Activated T-helper 1 cell treated with anti-CD3 and anti-CD28 coated beads, Interleukin-12 subunit alpha, Interleukin-12 subunit beta, Interleukin-2, Interleukin-4 antibody, amounts not matched to agents 30 ng/mL and 10 ng/mL and 1 ng/mL, durations not matched to agents 14 hours and 24 hours and 36 hours (primary cell): ENCODE results near the gene CECR2. TPM values are rescaled to one million over a fixed set of nuclear protein-coding genes. Genes with fewer than 3 reads are reported as not detected.
"Not testable (repeated sequence)": the region's sequence is repeated elsewhere in the genome, so short reads cannot be mapped to it uniquely, and the experiment has no call there.

ENCODE experiments used
- DNase-seq: peaks from one replicate; pipeline ENCODE4 v3.0.0; 2021; ENCODE audit warnings: low spot score
- H3K27ac Mint-ChIP-seq: one replicate; pipeline ENCODE4 v1.8.0; 2021; ENCODE audit warnings: mild to moderate bottlenecking, mixed read lengths
- H3K27me3 Mint-ChIP-seq: one replicate; pipeline ENCODE4 v1.8.0; 2022; ENCODE audit warnings: mild to moderate bottlenecking, moderate library complexity, mixed read lengths; ENCODE audit not compliant: insufficient read depth
- H3K36me3 Mint-ChIP-seq: one replicate; pipeline ENCODE4 v1.8.0; 2021; ENCODE audit warnings: low read depth, mixed read lengths
- H3K4me1 Mint-ChIP-seq: one replicate; pipeline ENCODE4 v1.8.0; 2021; ENCODE audit warnings: low read depth, mixed read lengths
- H3K4me3 Mint-ChIP-seq: one replicate; pipeline ENCODE4 v1.8.0; 2021; ENCODE audit warnings: mild to moderate bottlenecking, moderate library complexity, mixed read lengths
- H3K9me3 Mint-ChIP-seq: one replicate; pipeline ENCODE4 v1.8.0; 2021; ENCODE audit warnings: mixed read lengths
- intact Hi-C: fragments of 100-400 bp; cut with micrococcal nuclease; formaldehyde crosslinking; loops from one replicate; pipeline ENCODE4 v1.15.1; 2024
- total RNA-seq: library from RNA; stranded (reverse); gene quantifications from 2 replicates; pipeline ENCODE4 v1.2.3, GENCODE V29; 2022

Gene CECR2
- total RNA-seq, 1 donor from 2014 or later, result 0.18 TPM

DNA sequence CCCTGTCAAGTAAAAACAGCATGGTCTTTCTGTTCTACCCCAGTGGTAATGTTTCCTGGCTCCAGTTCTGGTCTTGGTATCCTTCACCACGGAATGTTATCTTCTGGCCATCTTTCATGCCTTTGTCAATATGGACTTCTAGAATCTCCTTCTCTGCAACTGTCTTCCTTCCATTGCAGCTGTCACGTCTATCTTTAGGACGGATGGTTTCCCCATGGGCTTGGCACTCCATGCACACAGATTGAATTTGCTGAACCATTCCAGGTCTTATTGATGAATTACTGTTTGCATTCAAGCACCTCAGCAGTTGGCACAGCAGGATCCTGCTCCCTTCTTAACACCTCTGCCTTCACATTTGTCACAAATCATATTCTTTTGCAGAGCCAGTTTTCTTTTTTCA, 149.1 kb downstream of the CECR2 start:
- no peaks in the 10 kb centered on the region for H3K9me3 Mint-ChIP-seq
- H3K27me3 Mint-ChIP-seq, result peaks cover 16% of the 10 kb centered on the region
- no peak for DNase-seq
- intact Hi-C loops, result no loop called here
- no peak overlapping the region for H3K27ac Mint-ChIP-seq
- no peaks in the 10 kb centered on the region for H3K4me1 Mint-ChIP-seq
- no peaks in the 10 kb centered on the region for H3K36me3 Mint-ChIP-seq
- no peak overlapping the region for H3K4me3 Mint-ChIP-seq

DNA sequence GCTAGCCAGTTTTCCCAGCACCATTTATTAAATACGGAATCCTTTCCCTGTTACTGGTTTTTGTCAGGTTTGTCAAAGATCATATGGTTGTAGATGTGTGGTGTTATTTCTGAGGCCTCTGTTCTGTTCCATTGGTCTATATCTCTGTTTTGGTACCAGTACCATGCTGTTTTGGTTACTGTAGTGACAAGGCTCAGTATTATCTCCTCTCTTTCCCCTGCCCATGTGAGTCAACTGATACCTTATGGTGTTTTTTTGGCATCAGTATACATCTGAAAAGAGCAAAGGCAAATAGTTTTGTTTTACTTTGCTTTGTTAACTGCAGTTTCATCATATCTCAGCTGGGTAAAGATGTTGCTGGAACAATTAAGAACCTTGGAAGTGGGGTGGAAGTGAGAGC, 152.7 kb downstream of the CECR2 start:
- H3K27me3 Mint-ChIP-seq, result peaks cover 10% of the 10 kb centered on the region
- H3K9me3 Mint-ChIP-seq, H3K27ac Mint-ChIP-seq, H3K4me3 Mint-ChIP-seq, intact Hi-C loops, DNase-seq, H3K4me1 Mint-ChIP-seq, H3K36me3 Mint-ChIP-seq: not testable (repeated sequence)

DNA sequence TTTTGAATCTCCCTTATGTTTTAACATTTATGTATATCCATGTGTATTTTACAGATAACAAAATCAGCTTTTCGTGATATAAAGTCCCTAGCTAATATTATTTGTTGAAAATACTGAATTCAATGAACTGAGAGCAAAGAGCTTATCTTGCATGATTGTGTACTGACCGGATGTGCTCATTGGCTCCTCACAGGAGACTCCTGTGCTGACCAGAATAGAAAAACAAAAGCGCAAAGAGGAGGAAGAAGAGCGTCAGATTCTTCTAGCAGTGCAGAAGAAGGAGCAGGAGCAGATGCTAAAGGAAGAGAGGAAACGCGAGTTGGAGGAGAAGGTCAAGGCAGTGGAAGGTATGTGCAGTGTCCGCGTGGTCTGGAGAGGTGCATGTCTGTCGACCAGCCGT, 154.7 kb downstream of the CECR2 start:
- no peak overlapping the region for H3K4me3 Mint-ChIP-seq
- DNase-seq, result no peak
- no peaks in the 10 kb centered on the region for H3K36me3 Mint-ChIP-seq
- H3K9me3 Mint-ChIP-seq, result no peaks in the 10 kb centered on the region
- no peak overlapping the region for H3K27ac Mint-ChIP-seq
- H3K4me1 Mint-ChIP-seq, result peaks cover 6% of the 10 kb centered on the region
- intact Hi-C loops, result no loop called here
- H3K27me3 Mint-ChIP-seq, result peaks cover 17% of the 10 kb centered on the region

GRCh38 chr22:17536269-17536668, 167.0 kb downstream of the CECR2 start:
- Mint-ChIP-seq H3K36me3 (no peaks in the 10 kb centered on the region), H3K4me3 (no peak overlapping the region), H3K9me3 (no peaks in the 10 kb centered on the region), H3K27me3 (peaks cover 4% of the 10 kb centered on the region), H3K27ac (no peak overlapping the region), H3K4me1 (no peaks in the 10 kb centered on the region)
- intact Hi-C loops, result no loop called here
- DNase-seq, result no peak

- H3K4me3 Mint-ChIP-seq, result no peak overlapping the region
- intact Hi-C loops, result no loop called here
- H3K9me3 Mint-ChIP-seq, result no peaks in the 10 kb centered on the region
- H3K27ac Mint-ChIP-seq, result no peak overlapping the region
- DNase-seq, result no peak
- no peaks in the 10 kb centered on the region for H3K36me3 Mint-ChIP-seq
- H3K27me3 Mint-ChIP-seq, result peaks cover 4% of the 10 kb centered on the region
- H3K4me1 Mint-ChIP-seq, result no peaks in the 10 kb centered on the region
Observed at GRCh38 chr22:17537155-17537554, 167.9 kb downstream of the CECR2 start.

GRCh38 chr22:17540481-17540880, 171.2 kb downstream of the CECR2 start:
- no peak overlapping the region for H3K4me3 Mint-ChIP-seq
- H3K4me1 Mint-ChIP-seq, result no peaks in the 10 kb centered on the region
- peaks cover 4% of the 10 kb centered on the region for H3K27me3 Mint-ChIP-seq
- H3K27ac Mint-ChIP-seq, result no peak overlapping the region
- no peak for DNase-seq
- no peaks in the 10 kb centered on the region for H3K36me3 Mint-ChIP-seq
- intact Hi-C loops, result no loop called here
- no peaks in the 10 kb centered on the region for H3K9me3 Mint-ChIP-seq

DNA sequence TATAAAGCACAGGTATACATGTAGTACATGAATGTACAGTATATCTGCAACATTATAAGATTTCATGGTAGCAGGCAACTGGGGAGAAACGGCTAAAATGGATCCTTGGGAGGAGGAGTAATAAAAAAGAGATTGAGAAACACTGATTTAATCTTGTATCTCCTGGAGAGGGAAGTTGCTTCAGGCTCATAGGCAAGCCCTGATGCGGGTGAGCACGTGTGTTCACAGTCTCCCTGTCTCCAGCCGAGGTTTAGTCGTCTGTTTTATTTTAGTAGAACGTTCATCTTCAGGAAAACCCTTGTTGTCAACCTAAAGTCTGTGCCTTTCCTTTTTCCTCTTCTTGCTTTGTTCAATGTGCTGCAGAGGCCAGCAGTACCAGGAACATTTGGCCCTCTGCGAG, 172.2 kb downstream of the CECR2 start:
- no peak overlapping the region for H3K4me3 Mint-ChIP-seq
- peaks cover 4% of the 10 kb centered on the region for H3K27me3 Mint-ChIP-seq
- DNase-seq, result no peak
- intact Hi-C loops, result no loop called here
- no peak overlapping the region for H3K27ac Mint-ChIP-seq
- H3K9me3 Mint-ChIP-seq, result no peaks in the 10 kb centered on the region
- H3K36me3 Mint-ChIP-seq, result no peaks in the 10 kb centered on the region
- H3K4me1 Mint-ChIP-seq, result no peaks in the 10 kb centered on the region

DNA sequence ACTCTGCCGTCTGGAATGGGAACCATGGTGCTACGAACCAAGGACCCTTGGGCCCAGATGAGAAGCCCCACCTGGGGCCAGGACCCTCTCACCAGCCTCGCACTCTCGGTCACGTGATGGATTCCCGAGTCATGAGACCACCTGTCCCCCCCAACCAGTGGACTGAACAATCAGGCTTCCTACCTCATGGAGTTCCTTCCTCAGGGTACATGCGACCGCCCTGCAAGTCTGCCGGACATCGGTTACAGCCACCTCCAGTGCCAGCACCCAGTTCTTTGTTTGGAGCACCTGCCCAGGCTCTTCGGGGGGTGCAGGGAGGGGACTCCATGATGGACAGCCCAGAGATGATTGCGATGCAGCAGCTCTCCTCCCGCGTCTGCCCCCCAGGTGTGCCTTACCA, 173.2 kb downstream of the CECR2 start:
- Mint-ChIP-seq H3K4me3 (no peak overlapping the region), H3K27me3 (peaks cover 2% of the 10 kb centered on the region), H3K9me3 (no peaks in the 10 kb centered on the region), H3K36me3 (no peaks in the 10 kb centered on the region), H3K27ac (no peak overlapping the region), H3K4me1 (no peaks in the 10 kb centered on the region)
- intact Hi-C loops, result no loop called here
- DNase-seq, result no peak

DNA sequence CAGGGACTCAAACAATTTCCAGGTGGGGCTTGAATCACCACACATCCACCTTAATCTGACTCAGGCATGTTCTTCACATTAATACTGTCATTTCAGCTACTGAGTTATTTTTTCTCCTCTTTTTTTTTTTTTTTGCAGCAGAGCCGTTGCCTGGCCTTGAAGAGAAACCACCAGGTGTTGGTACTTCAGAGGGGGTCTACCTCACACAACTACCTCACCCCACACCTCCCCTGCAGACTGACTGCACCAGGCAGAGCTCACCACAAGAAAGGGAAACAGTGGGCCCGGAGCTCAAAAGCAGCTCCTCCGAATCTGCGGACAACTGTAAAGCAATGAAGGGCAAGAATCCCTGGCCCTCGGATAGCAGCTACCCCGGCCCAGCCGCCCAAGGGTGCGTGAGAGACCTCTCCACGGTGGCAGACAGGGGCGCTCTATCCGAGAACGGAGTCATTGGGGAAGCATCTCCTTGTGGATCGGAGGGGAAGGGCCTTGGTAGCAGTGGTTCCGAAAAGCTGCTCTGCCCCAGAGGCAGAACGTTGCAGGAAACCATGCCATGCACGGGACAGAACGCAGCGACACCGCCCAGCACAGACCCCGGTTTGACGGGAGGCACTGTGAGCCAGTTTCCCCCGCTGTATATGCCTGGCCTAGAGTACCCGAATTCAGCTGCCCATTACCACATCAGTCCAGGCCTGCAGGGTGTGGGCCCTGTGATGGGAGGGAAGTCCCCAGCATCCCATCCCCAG, 178.9 kb downstream of the CECR2 start:
- intact Hi-C loops, result no loop called here
- H3K27me3 Mint-ChIP-seq, result peaks cover 3% of the 10 kb centered on the region
- DNase-seq, result no peak
- H3K4me3 Mint-ChIP-seq, result no peak overlapping the region
- no peak overlapping the region for H3K27ac Mint-ChIP-seq
- H3K9me3 Mint-ChIP-seq, result no peaks in the 10 kb centered on the region
- no peaks in the 10 kb centered on the region for H3K4me1 Mint-ChIP-seq
- no peaks in the 10 kb centered on the region for H3K36me3 Mint-ChIP-seq

DNA sequence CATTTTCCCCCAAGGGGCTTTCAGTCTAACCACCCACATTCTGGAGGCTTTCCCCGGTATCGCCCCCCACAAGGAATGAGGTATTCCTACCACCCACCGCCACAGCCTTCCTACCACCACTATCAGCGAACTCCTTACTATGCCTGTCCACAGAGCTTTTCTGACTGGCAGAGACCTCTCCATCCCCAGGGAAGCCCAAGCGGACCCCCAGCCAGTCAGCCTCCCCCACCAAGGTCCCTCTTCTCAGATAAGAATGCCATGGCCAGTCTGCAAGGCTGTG, 179.4 kb downstream of the CECR2 start:
- DNase-seq, result no peak

GRCh38 chr22:17549183-17549582, 179.9 kb downstream of the CECR2 start:
- Mint-ChIP-seq H3K9me3 (no peaks in the 10 kb centered on the region), H3K4me1 (no peaks in the 10 kb centered on the region), H3K4me3 (no peak overlapping the region), H3K27me3 (peaks cover 3% of the 10 kb centered on the region), H3K27ac (no peak overlapping the region), H3K36me3 (no peaks in the 10 kb centered on the region)
- DNase-seq, result no peak
- intact Hi-C loops, result no loop called here

More for the DNA sequence above, 179.4 kb downstream of the CECR2 start:
- intact Hi-C loops, result no loop called here
- H3K36me3 Mint-ChIP-seq, result no peaks in the 10 kb centered on the region
- no peak overlapping the region for H3K27ac Mint-ChIP-seq
- H3K4me3 Mint-ChIP-seq, result no peak overlapping the region
- H3K27me3 Mint-ChIP-seq, result peaks cover 3% of the 10 kb centered on the region
- H3K4me1 Mint-ChIP-seq, result no peaks in the 10 kb centered on the region
- H3K9me3 Mint-ChIP-seq, result no peaks in the 10 kb centered on the region

- H3K4me1 Mint-ChIP-seq, result no peaks in the 10 kb centered on the region
Observed at GRCh38 chr22:17549655-17550054, 180.4 kb downstream of the CECR2 start.

GRCh38 chr22:17552737-17553136, 183.5 kb downstream of the CECR2 start:
- DNase-seq, result no peak
- no peak overlapping the region for H3K27ac Mint-ChIP-seq
- H3K9me3 Mint-ChIP-seq, result no peaks in the 10 kb centered on the region
- H3K36me3 Mint-ChIP-seq, result no peaks in the 10 kb centered on the region
- intact Hi-C loops, result no loop called here
- no peak overlapping the region for H3K4me3 Mint-ChIP-seq
- peaks cover 12% of the 10 kb centered on the region for H3K27me3 Mint-ChIP-seq
- H3K4me1 Mint-ChIP-seq, result no peaks in the 10 kb centered on the region

More at GRCh38 chr22:17549655-17550054, 180.4 kb downstream of the CECR2 start:
- no peak overlapping the region for H3K27ac Mint-ChIP-seq
- DNase-seq, result no peak
- no peaks in the 10 kb centered on the region for H3K36me3 Mint-ChIP-seq
- H3K4me3 Mint-ChIP-seq, result no peak overlapping the region
- H3K27me3 Mint-ChIP-seq, result peaks cover 6% of the 10 kb centered on the region
- H3K9me3 Mint-ChIP-seq, result no peaks in the 10 kb centered on the region
- intact Hi-C loops, result no loop called here

DNA sequence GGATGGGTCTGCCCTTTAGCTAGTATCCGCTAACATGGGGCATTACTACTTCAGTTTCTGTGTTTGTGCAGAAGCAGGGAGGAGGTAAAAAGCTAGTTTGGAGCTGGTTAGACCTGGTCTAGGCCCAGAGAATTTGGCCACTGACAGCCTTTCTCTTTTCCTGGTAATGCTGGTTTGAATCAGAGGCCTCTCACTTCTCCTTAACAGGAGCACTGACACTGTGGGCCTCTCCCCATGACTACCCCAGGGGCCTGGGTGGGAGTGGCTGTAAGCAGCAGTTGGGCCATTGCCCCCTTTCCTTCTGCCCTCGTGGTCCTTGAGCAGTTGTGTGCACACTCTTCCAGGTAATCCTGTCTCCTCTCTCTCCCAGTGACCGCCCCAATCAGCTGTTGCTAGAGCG, 185.6 kb downstream of the CECR2 start:
- H3K4me1 Mint-ChIP-seq, result no peaks in the 10 kb centered on the region
- H3K4me3 Mint-ChIP-seq, result no peak overlapping the region

More for the DNA sequence above, 185.6 kb downstream of the CECR2 start:
- no peaks in the 10 kb centered on the region for H3K36me3 Mint-ChIP-seq
- H3K27ac Mint-ChIP-seq, result no peak overlapping the region
- DNase-seq, result no peak
- intact Hi-C loops, result no loop called here
- no peaks in the 10 kb centered on the region for H3K9me3 Mint-ChIP-seq
- H3K27me3 Mint-ChIP-seq, result peaks cover 9% of the 10 kb centered on the region
